Kidney (tissue), 14 donors: ENCODE results near the gene PWWP2B. TPM values are rescaled to one million over a fixed set of nuclear protein-coding genes. Genes with fewer than 3 reads are reported as not detected.
A peak's percentile ranks its signal among the peaks of the same experiment; 100 is the strongest.

Experiments used
- DNase-seq, 5 donors: peaks; one replicate each; pipeline ENCODE4 v3.0.0-alpha.2; 2013 to 2020
- FAIRE-seq: peaks from 2 replicates; lab custom pipeline; 2012; peaks lifted over from hg19 to GRCh38; lab: Jason Lieb, UNC
- H3K27ac ChIP-seq, 2 donors: one replicate each; pipeline ENCODE4 v1.7.0; 2013; ENCODE audit warnings: low read depth in 2 of 2, low read length in 2 of 2, inconsistent platforms in 1 of 2
- H3K27me3 ChIP-seq: one replicate; pipeline ENCODE4 v1.7.1; 2013; ENCODE audit warnings: low read length, inconsistent platforms; ENCODE audit not compliant: control insufficient read depth, insufficient read depth
- H3K36me3 ChIP-seq, 3 donors: one replicate each; pipeline versions ENCODE4 v1.7.0 to v1.7.1; 2013; ENCODE audit warnings: low read length in 3 of 3, control low read depth in 1 of 3, inconsistent platforms in 1 of 3; ENCODE audit not compliant: insufficient read depth in 3 of 3, control insufficient read depth in 2 of 3
- H3K4me1 ChIP-seq, 3 donors: one replicate each; pipeline versions ENCODE4 v1.7.0 to v1.7.1; 2013; ENCODE audit warnings: low read length in 3 of 3, inconsistent platforms in 1 of 3, low read depth in 1 of 3; ENCODE audit not compliant: control insufficient read depth in 2 of 3, insufficient read depth in 2 of 3
- H3K4me3 ChIP-seq, 3 donors: one replicate each; pipeline versions ENCODE4 v1.7.0 to v1.8.1; 2013; ENCODE audit warnings: low read length in 3 of 3, control low read depth in 1 of 3, inconsistent platforms in 1 of 3
- H3K9ac ChIP-seq, 3 donors: one replicate each; pipeline versions ENCODE4 v1.7.0 to v1.7.1; 2013; ENCODE audit warnings: low read length in 3 of 3, control low read depth in 1 of 3, inconsistent platforms in 1 of 3
- H3K9me3 ChIP-seq, 3 donors: one replicate each; pipeline versions ENCODE4 v1.7.0 to v1.7.1; 2013; ENCODE audit warnings: low read length in 3 of 3, control low read depth in 1 of 3, inconsistent platforms in 1 of 3; ENCODE audit not compliant: control insufficient read depth in 2 of 3, insufficient read depth in 1 of 3
- CTCF ChIP-seq: IDR thresholded peaks from 3 replicates; pipeline ENCODE4 v1.5.1; 2012; ENCODE audit warnings: mild to moderate bottlenecking, moderate library complexity, borderline replicate concordance; ENCODE audit not compliant: insufficient read depth; ENCODE audit errors: extremely low read depth
- intact Hi-C: fragments of 100-400 bp; cut with DNase I; formaldehyde crosslinking; loops from one replicate; pipeline ENCODE4 v1.11.1; 2022
- polyA plus RNA-seq: library from polyadenylated mRNA; stranded (reverse); fragments of 350-450 nt; fragmentation: Illumina TruSeq; extraction: RNeasy Lipid Tissue Mini Kit (QIAGEN cat#74804); gene quantifications from one replicate; pipeline ENCODE4 v1.2.3, GENCODE V29; 2014; ENCODE audit warnings: low read depth, low replicate concordance; ENCODE audit not compliant: insufficient read depth
- total RNA-seq: library from RNA; stranded (reverse); fragmentation: NEBNext Ultra II Directional; extraction: Animal tissue kit (Norgen Biotek cat#: 25700); gene quantifications from one replicate; pipeline ENCODE4 v1.2.1, GENCODE V29; 2021
- donor health status: control.
- donor health status: control.
- donor health status: control.
- donor health status: control.
- donor health status: control.
- donor health status: DM: yes; HTN: yes; CAD: no.
- donor health status: Normal renal cell carcinoma (clear cell type).

The PWWP2B gene
- total and polyA plus RNA-seq, 2 donors from 2014 or later: 12.9 to 24.3 TPM

GRCh38 chr10:132439025-132439388 is 42.0 kb downstream of the PWWP2B start:
- TF ChIP-seq CTCF: no peak
- no peak for FAIRE-seq
- H3K4me3 ChIP-seq: no peak overlapping the region

GRCh38 chr10:132439424-132440163 is 42.6 kb downstream of the PWWP2B start:
- Histone ChIP-seq H3K4me3 (no peak overlapping the region), H3K9ac (no peak overlapping the region), H3K27me3 (no peaks in the 10 kb centered on the region), H3K27ac (no peak overlapping the region), H3K36me3 (no peaks in the 10 kb centered on the region), H3K9me3 (peaks cover 0 to 4% (median 0%) of the 10 kb centered on the region in 3 donors), H3K4me1 (peaks cover 0 to 2% (median 0%) of the 10 kb centered on the region in 3 donors)
- FAIRE-seq: no peak
- no peak for TF ChIP-seq CTCF
- peak in 1 of 5 donors; percentile 26 for DNase-seq
- intact Hi-C loops: no loop called here

More at GRCh38 chr10:132439025-132439388, 42.0 kb downstream of the PWWP2B start:
- peaks cover 0 to 4% (median 0%) of the 10 kb centered on the region in 3 donors for H3K9me3 ChIP-seq
- H3K27ac ChIP-seq: no peak overlapping the region
- intact Hi-C loops: no loop called here
- no peaks in the 10 kb centered on the region for H3K27me3 ChIP-seq
- H3K4me1 ChIP-seq: peaks cover 0 to 2% (median 0%) of the 10 kb centered on the region in 3 donors
- no peak overlapping the region for H3K9ac ChIP-seq
- H3K36me3 ChIP-seq: no peaks in the 10 kb centered on the region
- peak in 2 of 5 donors; percentile 71 to 81 for DNase-seq

DNA sequence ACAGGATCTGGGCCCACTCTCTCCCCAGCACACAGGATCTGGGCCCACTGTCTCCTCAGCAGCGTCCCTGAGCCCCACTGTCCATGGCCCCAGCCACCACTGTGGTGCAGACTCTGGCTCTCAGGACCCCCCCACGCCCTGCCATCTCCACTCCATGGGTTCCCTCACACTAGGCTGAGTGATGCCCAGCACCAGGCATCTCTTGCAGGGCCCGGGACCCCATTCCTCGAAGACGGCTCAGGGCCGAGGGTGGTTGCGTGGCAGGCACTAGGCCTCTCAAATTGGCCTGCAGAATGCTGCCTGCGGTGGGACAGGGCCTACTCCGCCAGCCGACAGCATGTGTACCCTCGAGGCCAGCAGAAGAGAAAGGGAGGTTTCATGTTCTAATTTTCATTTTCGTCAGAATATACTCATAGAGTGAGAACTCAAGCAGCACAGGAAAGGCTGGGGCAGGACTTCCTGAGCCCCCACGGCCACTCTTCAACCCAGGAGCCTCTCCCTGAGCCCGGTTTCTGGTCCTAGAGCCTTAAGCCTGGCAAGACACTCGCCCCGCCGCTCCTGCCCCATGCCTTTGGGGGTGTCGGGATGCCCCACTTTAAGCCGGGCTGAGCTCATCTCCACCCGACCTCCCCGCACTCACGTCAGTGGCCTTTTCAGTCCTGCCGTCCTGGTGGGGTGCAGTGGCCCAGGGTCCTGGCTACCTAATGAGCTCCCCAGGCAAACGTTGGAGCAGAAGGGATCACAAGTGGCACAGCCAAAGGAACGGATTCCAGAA is 44.0 kb downstream of the PWWP2B start:
- DNase-seq (peak in 1 of 5 donors; percentile 62), FAIRE-seq (no peak)
- Histone ChIP-seq H3K4me3 (no peak overlapping the region), H3K27me3 (no peaks in the 10 kb centered on the region), H3K27ac (no peak overlapping the region), H3K4me1 (peaks cover 0 to 2% (median 0%) of the 10 kb centered on the region in 3 donors), H3K9me3 (peaks cover 0 to 4% (median 0%) of the 10 kb centered on the region in 3 donors), H3K9ac (no peak overlapping the region), H3K36me3 (no peaks in the 10 kb centered on the region)
- intact Hi-C loops: no loop called here
- no peak for TF ChIP-seq CTCF
